Right atrium auricular region (tissue), 2 donors: ENCODE data around the gene C11orf21. TPM values are rescaled to one million over a fixed set of nuclear protein-coding genes. Genes with fewer than 3 reads are reported as not detected.
A peak's percentile ranks its signal among the peaks of the same experiment; 100 is the strongest.

ENCODE experiments used
- DNase-seq: peaks from one replicate; pipeline ENCODE4 v3.0.0-alpha.2; 2019; ENCODE audit warnings: low spot score
- H3K27ac ChIP-seq, 2 donors: fragments of 200-600 bp; sonication (generic); 1 replicate in 1 of 2; 2 replicates in 1 of 2; pipeline ENCODE4 v1.5.1; 2016 to 2019
- H3K27me3 ChIP-seq, 2 donors: fragments of 200-600 bp; sonication (generic); one replicate each; pipeline versions ENCODE4 v1.5.1 to v1.6.0; 2017 to 2019
- H3K36me3 ChIP-seq: fragments of 200-600 bp; sonication (generic); one replicate; pipeline ENCODE4 v1.5.1; 2016
- H3K4me1 ChIP-seq, 2 donors: fragments of 200-600 bp; sonication (generic); one replicate each; pipeline versions ENCODE4 v1.5.1 to v1.6.0; 2017 to 2019
- H3K4me3 ChIP-seq, 2 donors: fragments of 200-600 bp; sonication (generic); 1 replicate in 1 of 2; 2 replicates in 1 of 2; pipeline ENCODE4 v1.5.1; 2017 to 2019; ENCODE audit warnings: mild to moderate bottlenecking in 1 of 2, moderate library complexity in 1 of 2
- H3K9me3 ChIP-seq, 2 donors: fragments of 200-600 bp; sonication (generic); one replicate each; pipeline ENCODE4 v1.5.1; 2019
- CTCF ChIP-seq, 2 donors: fragments of 200-600 bp; sonication (generic); IDR thresholded peaks; one replicate each; pipeline ENCODE4 v1.5.1; 2019; ENCODE audit warnings: antibody characterized with exemption in 2 of 2
- total RNA-seq, 2 donors: library from RNA; depleted of rRNA; stranded (reverse); fragments of >200 nt; gene quantifications; one replicate each; pipeline ENCODE4 v1.1.0, GENCODE V29; 2016

The C11orf21 gene
- total RNA-seq, 2 donors from 2014 or later, result 1.4 to 11.9 TPM

GRCh38 chr11:2318707-2319106 is 17.0 kb upstream of the C11orf21 start:
- peaks cover 0 to 23% of the 10 kb centered on the region in 2 donors for H3K4me1 ChIP-seq
- no peaks in the 10 kb centered on the region for H3K27me3 ChIP-seq
- H3K4me3 ChIP-seq, result no peak overlapping the region
- no peak for DNase-seq
- H3K27ac ChIP-seq, result no peak overlapping the region
- no peak for TF ChIP-seq CTCF (IDR thresholded peaks at IDR 0.05)
- no peaks in the 10 kb centered on the region for H3K9me3 ChIP-seq
- no peaks in the 10 kb centered on the region for H3K36me3 ChIP-seq

- Histone ChIP-seq H3K36me3 (no peaks in the 10 kb centered on the region), H3K9me3 (no peaks in the 10 kb centered on the region), H3K27me3 (no peaks in the 10 kb centered on the region), H3K27ac (no peak overlapping the region), H3K4me1 (peaks cover 0 to 27% of the 10 kb centered on the region in 2 donors), H3K4me3 (no peak overlapping the region)
- DNase-seq, result no peak
- TF ChIP-seq CTCF (IDR thresholded peaks at IDR 0.05), result no peak
Measured at GRCh38 chr11:2318123-2318522, 16.4 kb upstream of the C11orf21 start.

DNA sequence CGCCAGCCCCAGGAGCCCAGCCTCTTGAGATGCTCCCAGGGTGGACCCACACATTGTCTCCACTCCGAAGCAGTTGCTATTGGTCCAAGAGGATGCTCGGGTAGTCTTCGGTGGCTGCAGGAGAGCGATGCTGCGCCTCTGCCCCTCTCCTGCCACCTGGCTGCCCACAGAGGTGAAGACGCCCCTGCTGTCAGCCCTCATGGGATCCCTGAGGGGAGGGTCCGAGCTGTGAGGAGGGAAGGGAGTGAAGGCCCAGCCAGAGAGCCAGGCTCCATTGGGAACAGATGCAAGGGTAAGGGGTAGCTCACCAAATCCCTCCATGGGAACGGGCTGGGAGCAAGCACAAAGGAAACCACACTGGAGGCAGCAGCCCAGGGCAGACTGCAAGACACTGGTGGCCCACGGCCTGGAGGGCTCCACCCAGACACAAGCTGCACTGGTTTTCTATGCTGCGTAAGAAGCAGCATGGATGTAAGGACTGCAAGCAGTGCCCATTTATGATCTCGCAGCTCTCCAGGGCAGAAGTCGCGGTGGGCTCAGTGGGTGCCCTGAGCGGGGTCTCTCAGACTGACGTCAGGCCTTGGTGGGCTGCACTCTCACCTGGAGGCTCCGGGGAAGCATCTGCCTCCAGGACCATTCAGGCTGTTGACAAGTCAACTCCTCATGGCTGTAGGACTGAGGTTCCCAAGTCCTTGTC is 15.8 kb upstream of the C11orf21 start:
- no peak for TF ChIP-seq CTCF (IDR thresholded peaks at IDR 0.05)
- Histone ChIP-seq H3K36me3 (no peaks in the 10 kb centered on the region), H3K27ac (no peak overlapping the region), H3K27me3 (no peaks in the 10 kb centered on the region), H3K4me3 (no peak overlapping the region), H3K4me1 (peaks cover 0 to 31% of the 10 kb centered on the region in 2 donors), H3K9me3 (no peaks in the 10 kb centered on the region)
- no peak for DNase-seq

- no peak overlapping the region for H3K27ac ChIP-seq
- no peak for TF ChIP-seq CTCF (IDR thresholded peaks at IDR 0.05)
Measured at GRCh38 chr11:2316963-2317244, 15.2 kb upstream of the C11orf21 start.

DNA sequence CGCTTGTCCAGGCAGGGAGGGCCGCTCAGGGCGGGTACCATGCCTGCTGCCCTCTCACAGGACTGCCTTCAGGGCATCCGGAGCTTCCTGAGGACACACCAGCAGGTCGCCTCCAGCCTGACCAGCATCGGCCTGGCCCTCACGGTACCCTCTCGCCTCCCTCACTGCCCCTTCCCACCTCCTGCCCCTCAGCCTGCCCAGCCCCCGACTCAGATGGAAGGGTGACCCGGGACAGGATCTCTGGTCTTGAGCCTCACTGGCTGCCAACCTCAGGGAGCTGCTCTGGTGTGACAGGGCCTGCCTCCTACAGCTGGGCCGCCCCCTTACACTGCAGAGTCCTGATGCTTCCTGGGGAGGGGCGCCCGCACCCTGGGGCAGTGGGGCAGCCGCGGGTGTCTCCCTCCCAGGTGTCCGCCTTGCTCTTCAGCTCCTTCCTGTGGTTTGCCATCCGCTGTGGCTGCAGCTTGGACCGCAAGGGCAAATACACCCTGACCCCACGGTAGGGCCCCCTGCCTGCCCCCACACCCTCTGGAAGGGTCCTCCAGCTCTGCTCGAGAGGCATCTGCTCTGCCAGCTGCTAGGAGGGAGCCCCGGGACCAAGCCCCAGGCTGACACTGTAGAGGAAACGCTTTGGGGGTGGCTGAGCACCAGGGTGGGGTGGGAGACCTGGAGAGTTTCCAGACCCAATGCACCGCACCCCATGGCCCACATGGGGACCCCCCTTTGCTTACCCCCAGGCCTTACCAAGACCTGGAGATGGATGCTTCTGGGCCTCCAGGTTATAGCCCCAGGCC is 14.6 kb upstream of the C11orf21 start:
- H3K9me3 ChIP-seq, result no peaks in the 10 kb centered on the region
- DNase-seq, result no peak
- no peak for TF ChIP-seq CTCF (IDR thresholded peaks at IDR 0.05)
- H3K27me3 ChIP-seq, result no peaks in the 10 kb centered on the region
- H3K4me1 ChIP-seq, result peaks cover 0 to 42% of the 10 kb centered on the region in 2 donors
- no peaks in the 10 kb centered on the region for H3K36me3 ChIP-seq
- no peak overlapping the region for H3K4me3 ChIP-seq
- peak overlapping the region; percentile 85 to 92 for H3K27ac ChIP-seq

More at GRCh38 chr11:2316963-2317244, 15.2 kb upstream of the C11orf21 start:
- Histone ChIP-seq H3K4me1 (peaks cover 0 to 37% of the 10 kb centered on the region in 2 donors), H3K4me3 (no peak overlapping the region), H3K9me3 (no peaks in the 10 kb centered on the region), H3K36me3 (no peaks in the 10 kb centered on the region), H3K27me3 (no peaks in the 10 kb centered on the region)
- DNase-seq, result no peak
